Panc1 (cell line): ENCODE measurements around the gene INTS2. TPM values are rescaled to one million over a fixed set of nuclear protein-coding genes. Genes with fewer than 3 reads are reported as not detected.

Experiments
- ATAC-seq: fragments of 200-7000 bp; cut with Tn5 transposase; 2 replicates; pipeline ENCODE4 v1.9.1; 2020; ENCODE audit warnings: mild to moderate bottlenecking, moderate library complexity
- BruUV-seq: library from RNA; stranded (reverse); fragments of 400-500 nt; replicated peaks from 2 replicates; lab custom pipeline; 2021; lab: Mats Ljungman, UMichigan
- CTCF ChIA-PET: fragments of 300-600 bp; sonication (Branson Sonifier 250); formaldehyde crosslinking; loops from one replicate; lab custom pipeline; 2022; ENCODE audit warnings: antibody characterized with exemption; lab: Charles Lee
- POLR2A ChIA-PET: fragments of 300-600 bp; sonication (Branson Sonifier 250); formaldehyde crosslinking; loops from one replicate; lab custom pipeline; 2022; ENCODE audit warnings: antibody characterized with exemption; lab: Charles Lee
- DNase-seq: peaks from one replicate; pipeline ENCODE4 v3.0.0-alpha.2; 2010; ENCODE audit warnings: low read depth, low spot score
- H3K27ac ChIP-seq: 2 replicates; pipeline ENCODE4 v1.5.1; 2011; ENCODE audit warnings: mild to moderate bottlenecking, low read length, inconsistent platforms
- H3K27me3 ChIP-seq: fragments of 200-500 bp; sonication (Bioruptor generic); 2 replicates; pipeline ENCODE4 v1.6.0; 2014; ENCODE audit warnings: low read length, inconsistent platforms; ENCODE audit not compliant: control insufficient read depth, insufficient read depth
- H3K36me3 ChIP-seq: fragments of 200-500 bp; sonication (Bioruptor generic); 2 replicates; pipeline ENCODE4 v1.5.1; 2014; ENCODE audit warnings: inconsistent platforms, mild to moderate bottlenecking, low read length, moderate library complexity; ENCODE audit not compliant: control insufficient read depth, insufficient read depth
- H3K4me1 ChIP-seq: 2 replicates; pipeline ENCODE4 v1.5.1; 2011; ENCODE audit warnings: inconsistent platforms, mild to moderate bottlenecking, low read length, moderate library complexity; ENCODE audit not compliant: control insufficient read depth, insufficient read depth
- H3K4me3 ChIP-seq, 2 experiments: 2 replicates each; pipeline ENCODE4 v1.5.1; 2011 to 2012; ENCODE audit warnings: low read depth in 2 of 2, low read length in 2 of 2, mild to moderate bottlenecking in 2 of 2, inconsistent platforms in 1 of 2, moderate library complexity in 1 of 2
- H3K9me3 ChIP-seq: fragments of 200-500 bp; sonication (Bioruptor generic); 2 replicates; pipeline ENCODE4 v1.5.1; 2014; ENCODE audit warnings: low read depth, mild to moderate bottlenecking, inconsistent platforms, low read length, moderate library complexity; ENCODE audit not compliant: control insufficient read depth, insufficient read depth
- CTCF ChIP-seq: fragments of 450-650 bp; IDR thresholded peaks from 2 replicates; pipeline ENCODE4 v1.5.1; 2017; ENCODE audit warnings: mild to moderate bottlenecking
- POLR2AphosphoS5 ChIP-seq: IDR thresholded peaks from 2 replicates; pipeline ENCODE4 v1.6.1; 2012; ENCODE audit warnings: mild to moderate bottlenecking, low read depth, low read length, moderate library complexity
- REST ChIP-seq, 2 experiments: IDR thresholded peaks; 2 replicates each; pipeline ENCODE4 v1.6.1; 2011 to 2012; ENCODE audit warnings: low read depth in 2 of 2, control low read depth in 1 of 2, low read length in 1 of 2, mild to moderate bottlenecking in 1 of 2, moderate library complexity in 1 of 2; ENCODE audit not compliant: insufficient read depth in 1 of 2
- SIN3A ChIP-seq: IDR thresholded peaks from 2 replicates; pipeline ENCODE4 v1.6.1; 2012; ENCODE audit warnings: low read depth, mild to moderate bottlenecking, low read length, moderate library complexity, borderline replicate concordance; ENCODE audit not compliant: insufficient read depth
- TCF7L2 ChIP-seq: IDR thresholded peaks from 2 replicates; pipeline ENCODE4 v1.6.1; 2011; ENCODE audit warnings: mild to moderate bottlenecking, low read depth, low read length, inconsistent platforms
- in situ Hi-C: cut with HindIII; loops from 2 replicates; pipeline ENCODE4 v1.10.0; 2016; ENCODE audit warnings: low sequenced_read_pairs, low pct_unique_long_range_greater_than_20kb
- intact Hi-C: fragments of 100-400 bp; cut with micrococcal nuclease; formaldehyde crosslinking; loops from one replicate; pipeline ENCODE4 v1.10.0; 2022; ENCODE audit not compliant: unreplicated experiment
- total RNA-seq: library from RNA; stranded (reverse); gene quantifications from one replicate; pipeline ENCODE4 v1.2.1, GENCODE V29; 2021; ENCODE audit not compliant: unreplicated experiment

Gene INTS2
- total RNA-seq, 1 experiment from 2014 or later: 32.5 TPM

- in situ Hi-C loops: no loop called here
- no peaks in the 10 kb centered on the region; the same call in 1 of the 2 replicates for H3K36me3 ChIP-seq
- H3K9me3 ChIP-seq: no peaks in the 10 kb centered on the region
- ChIA-PET CTCF (no interaction called here), POLR2A (no interaction called here)
- no TSS peak for BruUV-seq
- no peak overlapping the region for H3K4me3 ChIP-seq
- no peaks in the 10 kb centered on the region for H3K4me1 ChIP-seq
- H3K27ac ChIP-seq: no peak overlapping the region
- intact Hi-C loops: no loop called here
- no peaks in the 10 kb centered on the region for H3K27me3 ChIP-seq
- no peak for DNase-seq
- ATAC-seq: no peak
- TF ChIP-seq TCF7L2: no peak
- TF ChIP-seq POLR2AphosphoS5: no peak
- no peak for TF ChIP-seq CTCF
- TF ChIP-seq SIN3A: no peak
- no peak for TF ChIP-seq REST (IDR thresholded peaks at IDR 0.05; ENCODE audit: insufficient read depth in 1 of 2, low read depth in 2 of 2, low read length in 1 of 2)
These were observed 74.9 kb downstream of the INTS2 start for GRCh38 chr17:61852857-61853256.

GRCh38 chr17:61849674-61850073, 78.1 kb downstream of the INTS2 start:
- no peaks in the 10 kb centered on the region for H3K4me1 ChIP-seq
- intact Hi-C loops (no loop called here), in situ Hi-C loops (no loop called here)
- ChIA-PET CTCF (no interaction called here), POLR2A (no interaction called here)
- H3K4me3 ChIP-seq: no peak overlapping the region
- no peak overlapping the region for H3K27ac ChIP-seq
- DNase-seq (no peak), ATAC-seq (no peak)
- no peaks in the 10 kb centered on the region for H3K27me3 ChIP-seq
- no TSS peak for BruUV-seq
- H3K36me3 ChIP-seq: no peaks in the 10 kb centered on the region
- H3K9me3 ChIP-seq: no peaks in the 10 kb centered on the region
- TF ChIP-seq TCF7L2 (no peak), POLR2AphosphoS5 (no peak), SIN3A (no peak), CTCF (no peak), REST (IDR thresholded peaks at IDR 0.05; ENCODE audit: insufficient read depth in 1 of 2, low read depth in 2 of 2, low read length in 1 of 2) (no peak)
